Heart left ventricle (tissue), 16 donors: ENCODE measurements around the gene FAT2. TPM values are rescaled to one million over a fixed set of nuclear protein-coding genes. Genes with fewer than 3 reads are reported as not detected.

ENCODE experiments used
- ATAC-seq, 4 donors: fragments of 200-7000 bp; cut with Tn5 transposase; one replicate each; pipeline ENCODE4 v1.9.1; 2020 to 2022; ENCODE audit warnings: moderate library complexity in 4 of 4, mild to moderate bottlenecking in 3 of 4, moderate number of reproducible peaks in 1 of 4
- DNase-seq, 5 donors: peaks; one replicate each; pipeline ENCODE4 v3.0.0-alpha.2; 2020
- H3K27ac ChIP-seq, 12 donors: fragments of 200-600 bp; sonication (generic) in 4 of 12; one replicate each; pipeline versions ENCODE4 v1.5.0 to v1.8.0; 2016 to 2022; ENCODE audit warnings: mild to moderate bottlenecking in 2 of 12
- H3K27me3 ChIP-seq, 9 donors: fragments of 200-600 bp; sonication (generic) in 2 of 9; one replicate each; pipeline versions ENCODE4 v1.5.1 to v1.8.0; 2016 to 2022; ENCODE audit warnings: mild to moderate bottlenecking in 3 of 9
- H3K36me3 ChIP-seq, 9 donors: fragments of 200-600 bp; sonication (generic) in 2 of 9; one replicate each; pipeline versions ENCODE4 v1.5.0 to v1.8.0; 2018 to 2022; ENCODE audit warnings: mild to moderate bottlenecking in 2 of 9
- H3K4me1 ChIP-seq, 12 donors: fragments of 200-600 bp; sonication (generic) in 4 of 12; one replicate each; pipeline versions ENCODE4 v1.5.0 to v1.8.0; 2016 to 2022; ENCODE audit warnings: mild to moderate bottlenecking in 3 of 12
- H3K4me3 ChIP-seq, 12 donors: fragments of 200-600 bp; sonication (generic) in 4 of 12; one replicate each; pipeline versions ENCODE4 v1.5.0 to v1.8.0; 2017 to 2022; ENCODE audit warnings: mild to moderate bottlenecking in 9 of 12, moderate library complexity in 4 of 12
- H3K9me3 ChIP-seq, 12 donors: fragments of 200-600 bp; sonication (generic) in 4 of 12; one replicate each; pipeline versions ENCODE4 v1.5.0 to v1.8.0; 2016 to 2022; ENCODE audit warnings: mild to moderate bottlenecking in 1 of 12
- POLR2A ChIP-seq, 2 donors: fragments of 450-650 bp; IDR thresholded peaks; one replicate each; pipeline ENCODE4 v1.6.1; 2017; ENCODE audit warnings: antibody characterized with exemption in 2 of 2, mild to moderate bottlenecking in 2 of 2, moderate library complexity in 2 of 2
- WGBS, 4 donors: extraction: QIAGEN DNeasy Blood & Tissue Kit in 2 of 4; methylation state at CpG; one replicate each; pipeline versions ENCODE4 v1.1.5 to v1.1.7; 2013 to 2018; 5-methylcytosine and 5-hydroxymethylcytosine counted together
- intact Hi-C, 10 donors: fragments of 100-400 bp; cut with DNase I; formaldehyde crosslinking; loops; one replicate each; pipeline versions ENCODE4 v1.11.1 to v1.14.2; 2022
- polyA plus RNA-seq, 2 donors: library from polyadenylated mRNA; stranded (reverse); fragments of 200-250 nt; gene quantifications; one replicate each; pipeline ENCODE4 v1.2.3, GENCODE V29; 2013
- total RNA-seq, 9 donors: library from RNA; depleted of rRNA in 2 of 9; stranded (reverse); fragments of >200 nt in 2 of 9; fragmentation: NEBNext Ultra II Directional in 3 of 9; extraction: Animal tissue kit (Norgen Biotek cat#: 25700) in 3 of 9; gene quantifications; one replicate each; pipeline versions ENCODE4 v1.1.0 to v1.2.4, GENCODE V29; 2016 to 2023
- TF ChIP-seq, protein P1 (sequence below), 12 donors: fragments of 200-600 bp; sonication (generic) in 4 of 12; IDR thresholded peaks; one replicate each; pipeline versions ENCODE4 v1.5.0 to v1.8.0; 2018 to 2022; ENCODE audit warnings: antibody characterized with exemption in 12 of 12, mild to moderate bottlenecking in 5 of 12
- donor health status: ischemic (EF 13 %, LVEDD 7.1; RV severe dilation, severe dysfunction).
- donor health status: healthy with polysubstance abuse.
- donor health status: DM: no; HTN: yes; CAD: no.
- donor health status: DM: no; HTN: no; CAD: no.
- donor health status: ischemic (EF 25% LVEDD 6.9; RV normal size, moderate dysfunction).
- donor health status: ischemic (EF 25% LVEDD 5.7; RV mildly dilated, moderate dysfunction).
- donor health status: healthy.
- donor health status: DM: yes; HTN: yes; CAD: no.
- donor health status: ischemic (EF 35%, LVEDD 5.7; RV mildly dilated, moderate dysfunction).
- donor health status: nonischemic (EF 11% LVEDD 7.7; RV severe dilation, severe dysfunction).
- donor health status: DM: yes; HTN: yes; CAD: no.
- donor health status: PGD.
- donor health status: ischemic (EF 29% LVEDD 5.4; RV normal size, mild dysfunction).
- donor health status: nonischemic (EF 23%, LVEDD 6.1; RV moderate dilation, normal function).

FAT2 gene
- total and polyA plus RNA-seq, 11 donors, result 0.01 to 0.18 (median 0.04) TPM; not detected in 3

DNA sequence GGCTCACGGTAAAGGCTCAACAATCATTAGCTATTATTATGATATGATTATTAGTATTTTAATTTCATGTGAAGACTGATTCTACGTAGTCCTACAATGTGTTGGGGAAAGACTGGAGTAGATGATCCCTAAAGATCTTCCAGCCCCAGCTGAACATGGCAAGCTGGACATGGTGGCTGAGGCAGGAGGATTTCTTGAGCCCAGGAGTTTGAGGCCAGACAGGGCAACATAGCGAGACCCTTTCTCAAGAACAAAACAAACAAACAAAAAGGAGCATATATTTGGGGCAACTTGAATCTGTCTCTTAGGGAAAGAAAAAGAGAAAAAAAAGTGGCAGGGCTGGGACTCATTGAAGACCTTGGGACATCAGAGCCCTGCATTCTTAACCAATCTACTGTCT lies 16.2 kb upstream of the FAT2 start:
- intact Hi-C loops, result no loop called here
- ATAC-seq, result no peak
- 94 to 99% (median 95%) methylated on average over 3 of the region's 3 CpGs for WGBS, 4 donors

GRCh38 chr5:151605559-151605958 lies 14.4 kb upstream of the FAT2 start:
- H3K4me3 ChIP-seq, result no peak overlapping the region
- no peak for DNase-seq

More for the DNA sequence above, 16.2 kb upstream of the FAT2 start:
- TF ChIP-seq POLR2A (IDR thresholded peaks at IDR 0.05), result no peak
- TF ChIP-seq, protein P1, sequence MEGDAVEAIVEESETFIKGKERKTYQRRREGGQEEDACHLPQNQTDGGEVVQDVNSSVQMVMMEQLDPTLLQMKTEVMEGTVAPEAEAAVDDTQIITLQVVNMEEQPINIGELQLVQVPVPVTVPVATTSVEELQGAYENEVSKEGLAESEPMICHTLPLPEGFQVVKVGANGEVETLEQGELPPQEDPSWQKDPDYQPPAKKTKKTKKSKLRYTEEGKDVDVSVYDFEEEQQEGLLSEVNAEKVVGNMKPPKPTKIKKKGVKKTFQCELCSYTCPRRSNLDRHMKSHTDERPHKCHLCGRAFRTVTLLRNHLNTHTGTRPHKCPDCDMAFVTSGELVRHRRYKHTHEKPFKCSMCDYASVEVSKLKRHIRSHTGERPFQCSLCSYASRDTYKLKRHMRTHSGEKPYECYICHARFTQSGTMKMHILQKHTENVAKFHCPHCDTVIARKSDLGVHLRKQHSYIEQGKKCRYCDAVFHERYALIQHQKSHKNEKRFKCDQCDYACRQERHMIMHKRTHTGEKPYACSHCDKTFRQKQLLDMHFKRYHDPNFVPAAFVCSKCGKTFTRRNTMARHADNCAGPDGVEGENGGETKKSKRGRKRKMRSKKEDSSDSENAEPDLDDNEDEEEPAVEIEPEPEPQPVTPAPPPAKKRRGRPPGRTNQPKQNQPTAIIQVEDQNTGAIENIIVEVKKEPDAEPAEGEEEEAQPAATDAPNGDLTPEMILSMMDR (IDR thresholded peaks at IDR 0.05), result no peak
- Histone ChIP-seq H3K4me3 (no peak overlapping the region), H3K9me3 (no peaks in the 10 kb centered on the region), H3K36me3 (no peaks in the 10 kb centered on the region), H3K27me3 (peaks cover 0 to 18% (median 0%) of the 10 kb centered on the region in 9 donors), H3K4me1 (no peaks in the 10 kb centered on the region), H3K27ac (no peak overlapping the region)
- no peak for DNase-seq

GRCh38 chr5:151602806-151603205 lies 11.7 kb upstream of the FAT2 start:
- intact Hi-C loops, result no loop called here
- no peak for DNase-seq
- H3K4me1 ChIP-seq, result peaks cover 0 to under 1% (median 0%) of the 10 kb centered on the region in 12 donors
- H3K36me3 ChIP-seq, result no peaks in the 10 kb centered on the region
- no peak overlapping the region for H3K27ac ChIP-seq
- no peak overlapping the region for H3K4me3 ChIP-seq
- H3K27me3 ChIP-seq, result peaks cover 0 to 9% (median 0%) of the 10 kb centered on the region in 9 donors
- TF ChIP-seq POLR2A (IDR thresholded peaks at IDR 0.05), result no peak
- TF ChIP-seq, protein P1 (IDR thresholded peaks at IDR 0.05), result no peak
- ATAC-seq, result no peak
- H3K9me3 ChIP-seq, result no peaks in the 10 kb centered on the region

More at GRCh38 chr5:151605559-151605958, 14.4 kb upstream of the FAT2 start:
- H3K36me3 ChIP-seq, result no peaks in the 10 kb centered on the region
- TF ChIP-seq POLR2A (IDR thresholded peaks at IDR 0.05), result no peak
- TF ChIP-seq, protein P1 (IDR thresholded peaks at IDR 0.05), result no peak
- ATAC-seq, result no peak
- intact Hi-C loops, result no loop called here
- peaks cover 0 to 9% (median 0%) of the 10 kb centered on the region in 9 donors for H3K27me3 ChIP-seq
- H3K27ac ChIP-seq, result no peak overlapping the region
- H3K9me3 ChIP-seq, result no peaks in the 10 kb centered on the region
- 68 to 81% (median 76%) methylated on average over 3 of the region's 3 CpGs for WGBS, 4 donors
- no peaks in the 10 kb centered on the region for H3K4me1 ChIP-seq

GRCh38 chr5:151601391-151601790 lies 10.3 kb upstream of the FAT2 start:
- TF ChIP-seq, protein P1 (IDR thresholded peaks at IDR 0.05), result no peak
- no peak for TF ChIP-seq POLR2A (IDR thresholded peaks at IDR 0.05)
- intact Hi-C loops, result no loop called here
- peaks cover 0 to 9% (median 0%) of the 10 kb centered on the region in 9 donors for H3K27me3 ChIP-seq
- H3K36me3 ChIP-seq, result no peaks in the 10 kb centered on the region
- 78 to 81% (median 80%) methylated on average over 4 of the region's 4 CpGs for WGBS, 4 donors
- H3K27ac ChIP-seq, result no peak overlapping the region
- peaks cover 0 to 14% (median 2%) of the 10 kb centered on the region in 12 donors for H3K4me1 ChIP-seq
- no peak for ATAC-seq
- no peak for DNase-seq
- H3K4me3 ChIP-seq, result no peak overlapping the region
- H3K9me3 ChIP-seq, result no peaks in the 10 kb centered on the region
